Measurements from ENCODE around the gene GNL1.

GNL1 gene

DNA sequence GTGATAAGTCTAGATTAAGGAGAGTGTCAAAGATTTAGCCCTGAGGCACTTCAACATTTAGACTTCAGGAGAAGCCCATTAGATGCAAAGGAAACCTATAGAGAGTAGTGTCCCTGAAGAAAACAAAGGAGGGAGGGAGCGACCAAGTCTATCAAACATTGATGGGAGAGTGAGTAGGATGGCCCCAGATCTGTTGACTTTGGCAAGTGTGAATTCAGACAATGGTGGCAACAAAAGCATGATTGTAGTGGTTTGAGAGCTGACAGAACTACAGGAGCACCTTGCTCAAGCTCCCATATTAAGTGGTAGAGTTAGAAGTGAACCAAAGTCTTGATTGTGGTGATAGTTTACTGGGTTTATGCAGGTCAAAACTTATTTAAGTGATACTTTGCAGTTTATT lies 14.0 kb upstream of the GNL1 start:
- DNase-seq (ENCODE audit: low read depth): no peak
- TF ChIP-seq, protein P1, sequence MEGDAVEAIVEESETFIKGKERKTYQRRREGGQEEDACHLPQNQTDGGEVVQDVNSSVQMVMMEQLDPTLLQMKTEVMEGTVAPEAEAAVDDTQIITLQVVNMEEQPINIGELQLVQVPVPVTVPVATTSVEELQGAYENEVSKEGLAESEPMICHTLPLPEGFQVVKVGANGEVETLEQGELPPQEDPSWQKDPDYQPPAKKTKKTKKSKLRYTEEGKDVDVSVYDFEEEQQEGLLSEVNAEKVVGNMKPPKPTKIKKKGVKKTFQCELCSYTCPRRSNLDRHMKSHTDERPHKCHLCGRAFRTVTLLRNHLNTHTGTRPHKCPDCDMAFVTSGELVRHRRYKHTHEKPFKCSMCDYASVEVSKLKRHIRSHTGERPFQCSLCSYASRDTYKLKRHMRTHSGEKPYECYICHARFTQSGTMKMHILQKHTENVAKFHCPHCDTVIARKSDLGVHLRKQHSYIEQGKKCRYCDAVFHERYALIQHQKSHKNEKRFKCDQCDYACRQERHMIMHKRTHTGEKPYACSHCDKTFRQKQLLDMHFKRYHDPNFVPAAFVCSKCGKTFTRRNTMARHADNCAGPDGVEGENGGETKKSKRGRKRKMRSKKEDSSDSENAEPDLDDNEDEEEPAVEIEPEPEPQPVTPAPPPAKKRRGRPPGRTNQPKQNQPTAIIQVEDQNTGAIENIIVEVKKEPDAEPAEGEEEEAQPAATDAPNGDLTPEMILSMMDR (IDR thresholded peaks at IDR 0.05; ENCODE audit: insufficient read depth, low read depth, low read length, missing control alignments): no peak
- peak overlapping the region; percentile 91 for H3K4me3 ChIP-seq (ENCODE audit: low read length)

DNA sequence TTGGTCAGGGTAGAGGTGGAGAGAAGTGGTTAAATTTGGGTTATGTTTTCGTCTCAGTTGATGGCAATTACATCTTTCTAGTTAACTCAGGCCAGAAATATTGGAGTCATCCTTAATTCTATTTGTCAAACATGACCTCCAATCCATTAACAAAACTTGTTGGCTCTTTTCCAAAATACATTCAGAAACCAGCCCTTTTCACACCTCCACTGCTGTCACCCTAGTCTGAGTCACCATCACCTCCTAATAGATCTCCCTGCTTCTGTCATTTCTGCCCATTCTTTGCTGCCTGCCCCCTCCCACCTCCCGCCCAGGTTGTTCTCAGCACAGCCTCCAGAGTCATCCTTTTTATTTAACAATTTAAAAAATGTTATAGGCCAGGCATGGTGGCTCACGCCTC lies 12.0 kb upstream of the GNL1 start:
- TF ChIP-seq, protein P1 (IDR thresholded peaks at IDR 0.05; ENCODE audit: insufficient read depth, low read depth, low read length, missing control alignments): no peak
- H3K4me3 ChIP-seq (ENCODE audit: low read length): no peak overlapping the region
- peak; percentile 36 for DNase-seq (ENCODE audit: low read depth)

DNA sequence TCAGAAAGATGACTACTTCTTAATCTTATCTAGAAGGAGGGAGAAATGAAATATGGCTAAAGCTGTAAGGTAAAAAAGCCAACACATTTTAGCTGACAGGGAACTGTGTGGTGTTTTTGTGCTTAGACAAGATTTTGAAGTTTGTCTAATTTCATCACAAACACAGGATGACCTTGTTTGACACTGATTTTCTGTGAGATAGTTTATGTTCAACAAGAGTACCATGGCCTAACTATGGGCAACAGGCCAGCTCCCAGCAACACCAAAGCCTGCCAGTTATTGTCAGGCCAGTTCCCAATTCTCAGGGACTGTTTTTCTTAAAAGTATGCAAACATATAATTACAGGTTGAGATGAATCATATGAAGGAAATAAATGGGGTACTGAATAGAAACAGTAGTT lies 9.5 kb upstream of the GNL1 start:
- no peak for DNase-seq (ENCODE audit: low read depth)
- H3K4me3 ChIP-seq (ENCODE audit: low read length): no peak overlapping the region
- TF ChIP-seq, protein P1 (IDR thresholded peaks at IDR 0.05; ENCODE audit: insufficient read depth, low read depth, low read length, missing control alignments): no peak

DNA sequence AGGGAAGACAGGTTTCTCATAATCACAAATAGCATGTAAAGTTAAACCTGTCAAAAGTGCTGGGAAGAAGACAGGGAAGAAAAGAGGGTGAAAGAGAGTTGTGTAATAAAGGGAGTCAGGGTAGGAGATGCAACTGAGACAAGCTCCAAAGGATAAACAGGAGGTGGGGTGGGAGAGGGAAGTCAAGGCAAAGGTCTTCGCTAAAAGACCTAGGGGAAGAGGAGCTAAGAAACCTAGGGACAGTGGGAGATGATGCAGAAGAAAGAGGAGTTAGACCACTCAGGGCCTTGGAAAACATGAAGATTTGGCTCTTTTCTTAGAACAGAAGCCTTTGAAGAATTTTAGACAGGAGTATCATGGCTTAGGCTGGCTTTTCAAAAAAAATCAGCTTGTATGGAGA lies 7.8 kb upstream of the GNL1 start:
- no peak overlapping the region for H3K4me3 ChIP-seq (ENCODE audit: low read length)
- no peak for DNase-seq (ENCODE audit: low read depth)
- TF ChIP-seq, protein P1 (IDR thresholded peaks at IDR 0.05; ENCODE audit: insufficient read depth, low read depth, low read length, missing control alignments): no peak

- no peak for DNase-seq (ENCODE audit: low read depth)
- TF ChIP-seq, protein P1 (IDR thresholded peaks at IDR 0.05; ENCODE audit: insufficient read depth, low read depth, low read length, missing control alignments): no peak
- no peak overlapping the region for H3K4me3 ChIP-seq (ENCODE audit: low read length)
These were observed 6.5 kb upstream of the GNL1 start for GRCh38 chr6:30562470-30563425.

DNA sequence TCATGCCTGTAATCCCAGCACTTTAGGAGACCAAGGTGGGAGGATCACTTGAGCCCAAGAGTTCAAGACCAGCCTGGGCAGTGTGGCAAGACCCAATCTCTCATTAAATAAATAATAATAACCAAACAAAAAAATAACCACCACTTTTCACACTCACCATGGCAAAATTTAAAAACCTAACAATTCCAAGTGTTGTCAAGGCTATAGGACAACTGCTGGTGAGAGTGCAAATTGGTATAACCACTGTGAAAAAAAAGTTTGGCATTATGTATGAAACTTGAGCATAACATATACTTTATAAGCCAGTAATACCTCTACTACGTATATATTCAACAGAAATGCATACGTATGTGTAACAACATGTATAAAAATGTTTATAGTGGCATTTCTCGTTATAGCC lies 4.6 kb upstream of the GNL1 start:
- no peak overlapping the region for H3K4me3 ChIP-seq (ENCODE audit: low read length)
- TF ChIP-seq, protein P1 (IDR thresholded peaks at IDR 0.05; ENCODE audit: insufficient read depth, low read depth, low read length, missing control alignments): no peak
- no peak for DNase-seq (ENCODE audit: low read depth)

GRCh38 chr6:30557683-30557981 lies 1.3 kb upstream of the GNL1 start:
- peak overlapping the region; percentile 98 for H3K4me3 ChIP-seq (ENCODE audit: low read length)
- no peak for DNase-seq (ENCODE audit: low read depth)
- TF ChIP-seq, protein P1 (IDR thresholded peaks at IDR 0.05; ENCODE audit: insufficient read depth, low read depth, low read length, missing control alignments): no peak
